ENCODE measurements around the gene SGCE. TPM values are rescaled to one million over a fixed set of nuclear protein-coding genes. Genes with fewer than 3 reads are reported as not detected.

The SGCE gene
- total RNA-seq, 1 donor from 2014 or later, result 37.9 TPM

- no peak overlapping the region for H3K4me3 ChIP-seq (ENCODE audit: low read depth, low read length)
- TF ChIP-seq CTCF (conservative IDR thresholded peaks at IDR 0.05; ENCODE audit: low read depth, low read length), result no peak
- DNase-seq (ENCODE audit: low read depth), result no peak
Observed at GRCh38 chr7:94561841-94562514, 94.0 kb downstream of the SGCE start.

DNA sequence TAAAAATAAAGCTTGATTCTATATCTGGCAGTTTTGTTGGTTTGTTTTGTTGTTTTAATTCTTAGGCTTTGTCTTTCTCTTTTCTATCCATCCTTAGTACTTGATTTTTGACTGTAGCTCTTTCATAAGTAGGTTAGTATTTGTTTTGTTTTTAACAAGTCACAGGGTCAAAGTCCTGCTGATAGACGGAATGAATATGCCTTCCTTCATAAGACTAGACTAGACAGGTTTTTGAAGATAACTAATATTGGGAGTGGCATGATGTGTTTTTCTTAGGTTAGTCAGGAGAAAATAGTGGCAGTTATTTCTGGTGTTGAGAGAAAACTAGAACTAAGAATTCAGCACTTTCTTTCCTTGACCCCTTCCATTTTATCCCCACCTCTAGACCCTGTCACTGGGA, 96.0 kb downstream of the SGCE start:
- DNase-seq (ENCODE audit: low read depth), result no peak
- no peak overlapping the region for H3K4me3 ChIP-seq (ENCODE audit: low read depth, low read length)
- no peak for TF ChIP-seq CTCF (conservative IDR thresholded peaks at IDR 0.05; ENCODE audit: low read depth, low read length)

DNA sequence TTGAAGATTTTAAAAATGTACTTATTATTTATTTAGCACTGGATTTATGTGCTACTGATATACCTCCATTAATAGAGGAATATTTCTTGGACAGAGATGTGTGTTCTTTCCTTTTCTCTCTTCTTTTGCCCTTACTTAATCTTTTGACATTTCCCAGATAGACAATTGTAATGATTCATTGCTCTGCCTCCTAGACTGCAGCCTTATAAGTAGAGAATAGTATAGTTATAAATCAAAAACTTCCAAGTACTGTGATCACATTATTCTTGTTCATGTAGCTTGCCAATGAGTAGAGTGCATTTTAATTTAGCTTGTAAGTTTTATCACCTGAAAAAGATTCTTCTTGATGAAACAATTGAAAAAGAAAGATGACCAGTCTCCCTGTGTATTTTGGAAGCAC, 98.7 kb downstream of the SGCE start:
- no peak overlapping the region for H3K4me3 ChIP-seq (ENCODE audit: low read depth, low read length)
- no peak for DNase-seq (ENCODE audit: low read depth)
- no peak for TF ChIP-seq CTCF (conservative IDR thresholded peaks at IDR 0.05; ENCODE audit: low read depth, low read length)

- H3K4me3 ChIP-seq (ENCODE audit: low read depth, low read length), result no peak overlapping the region
- no peak for TF ChIP-seq CTCF (conservative IDR thresholded peaks at IDR 0.05; ENCODE audit: low read depth, low read length)
- no peak for DNase-seq (ENCODE audit: low read depth)
Observed at GRCh38 chr7:94556028-94556427, 99.9 kb downstream of the SGCE start.

GRCh38 chr7:94547126-94547525, 108.8 kb downstream of the SGCE start:
- no peak for DNase-seq (ENCODE audit: low read depth)
- H3K4me3 ChIP-seq (ENCODE audit: low read depth, low read length), result no peak overlapping the region
- no peak for TF ChIP-seq CTCF (conservative IDR thresholded peaks at IDR 0.05; ENCODE audit: low read depth, low read length)

GRCh38 chr7:94540428-94540827, 115.5 kb downstream of the SGCE start:
- TF ChIP-seq CTCF (conservative IDR thresholded peaks at IDR 0.05; ENCODE audit: low read depth, low read length), result no peak
- no peak overlapping the region for H3K4me3 ChIP-seq (ENCODE audit: low read depth, low read length)
- DNase-seq (ENCODE audit: low read depth), result no peak

Other genes starting within 250 kb of the SGCE start
- 10.9 and 11.6 TPM in 2 replicates for gene CASD1, start 146.3 kb downstream of the SGCE start, total RNA-seq